Activated CD8-positive, alpha-beta memory T cell treated with anti-CD3 and anti-CD28 coated beads, Interleukin-2, amount 10 ng/mL, durations not matched to agents 7 days and 5 days (primary cell): ENCODE data around the gene PDE4D. TPM values are rescaled to one million over a fixed set of nuclear protein-coding genes. Genes with fewer than 3 reads are reported as not detected.
"Not testable (repeated sequence)": the region's sequence is repeated elsewhere in the genome, so short reads cannot be mapped to it uniquely, and the experiment has no call there.

Experiments used
- ATAC-seq: fragments of 150-1000 bp; cut with Tn5 transposase; one replicate; pipeline ENCODE4 v1.10.0; 2021; ENCODE audit warnings: moderate library complexity
- CTCF ChIA-PET: fragments of 350-600 bp; sonication (Branson Sonifier 250); formaldehyde crosslinking; loops from one replicate; lab custom pipeline; 2021; ENCODE audit warnings: antibody characterized with exemption; lab: Charles Lee
- DNase-seq: peaks from one replicate; pipeline ENCODE4 v3.0.0-alpha.2; 2020
- H3K27ac Mint-ChIP-seq: one replicate; pipeline ENCODE4 v1.8.0; 2021; ENCODE audit warnings: mild to moderate bottlenecking, mixed read lengths
- H3K27me3 Mint-ChIP-seq: one replicate; pipeline ENCODE4 v1.8.0; 2021; ENCODE audit warnings: mixed read lengths
- H3K36me3 Mint-ChIP-seq: one replicate; pipeline ENCODE4 v1.8.0; 2021; ENCODE audit warnings: mild to moderate bottlenecking, mixed read lengths
- H3K4me1 Mint-ChIP-seq: one replicate; pipeline ENCODE4 v1.8.0; 2021; ENCODE audit warnings: mixed read lengths
- H3K4me3 Mint-ChIP-seq: one replicate; pipeline ENCODE4 v1.8.0; 2021; ENCODE audit warnings: mild to moderate bottlenecking, moderate library complexity, mixed read lengths
- H3K9me3 Mint-ChIP-seq: one replicate; pipeline ENCODE4 v1.8.0; 2022; ENCODE audit warnings: low read depth, mixed read lengths
- total RNA-seq, 2 experiments: library from RNA; stranded (reverse); gene quantifications; one replicate each; pipeline ENCODE4 v1.2.3, GENCODE V29; 2021

PDE4D gene
- total RNA-seq, 2 experiments from 2014 or later = 59.3 to 66.2 TPM

DNA sequence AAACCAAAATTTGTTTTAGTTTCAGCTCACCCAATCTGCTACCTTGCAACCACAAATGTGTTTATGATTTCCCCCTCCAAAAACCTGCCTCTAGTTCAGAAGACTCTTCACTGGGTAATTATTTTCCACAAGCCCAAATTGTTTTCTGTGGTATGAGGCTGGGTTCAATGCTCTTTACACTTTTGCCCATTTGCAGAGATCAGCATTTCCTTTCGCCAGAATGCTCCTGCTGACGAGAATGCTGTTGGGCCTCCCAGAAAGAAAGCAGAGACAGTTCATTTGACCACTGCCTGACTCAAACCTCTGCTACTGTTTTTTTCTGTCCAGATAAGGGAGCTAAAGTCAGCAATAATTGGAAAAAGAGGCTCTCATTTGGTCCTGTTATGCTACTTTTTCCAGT, 427.3 kb downstream of the PDE4D start:
- Mint-ChIP-seq H3K9me3 (no peaks in the 10 kb centered on the region), H3K36me3 (no peaks in the 10 kb centered on the region), H3K27ac (no peak overlapping the region), H3K4me1 (no peaks in the 10 kb centered on the region), H3K27me3 (no peaks in the 10 kb centered on the region), H3K4me3 (no peak overlapping the region)
- CTCF ChIA-PET = no interaction called here
- ATAC-seq (no peak), DNase-seq (no peak)

DNA sequence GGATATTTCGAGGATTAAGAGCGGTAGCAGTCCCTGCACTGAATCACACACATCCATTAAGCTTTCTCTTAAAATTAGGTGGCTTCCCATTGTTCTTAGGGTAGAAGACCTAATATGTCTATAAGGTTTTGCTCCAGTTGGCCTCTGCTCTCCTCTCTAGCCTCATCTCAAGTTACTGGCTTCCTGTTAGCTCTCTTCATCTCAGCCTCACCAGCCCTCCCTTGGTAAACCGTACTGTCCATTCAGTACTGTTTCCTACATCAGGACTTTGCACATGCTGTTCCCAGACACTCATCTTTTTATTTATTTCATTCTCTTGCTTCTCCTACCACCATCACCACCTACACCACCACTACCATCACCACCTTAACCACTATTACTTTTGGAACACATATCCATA, 428.6 kb downstream of the PDE4D start:
- CTCF ChIA-PET = no interaction called here
- H3K4me3 Mint-ChIP-seq = no peak overlapping the region
- peaks cover 4% of the 10 kb centered on the region for H3K27me3 Mint-ChIP-seq
- H3K36me3 Mint-ChIP-seq = no peaks in the 10 kb centered on the region
- ATAC-seq (no peak), DNase-seq (no peak)
- no peaks in the 10 kb centered on the region for H3K9me3 Mint-ChIP-seq
- no peak overlapping the region for H3K27ac Mint-ChIP-seq
- H3K4me1 Mint-ChIP-seq = no peaks in the 10 kb centered on the region

DNA sequence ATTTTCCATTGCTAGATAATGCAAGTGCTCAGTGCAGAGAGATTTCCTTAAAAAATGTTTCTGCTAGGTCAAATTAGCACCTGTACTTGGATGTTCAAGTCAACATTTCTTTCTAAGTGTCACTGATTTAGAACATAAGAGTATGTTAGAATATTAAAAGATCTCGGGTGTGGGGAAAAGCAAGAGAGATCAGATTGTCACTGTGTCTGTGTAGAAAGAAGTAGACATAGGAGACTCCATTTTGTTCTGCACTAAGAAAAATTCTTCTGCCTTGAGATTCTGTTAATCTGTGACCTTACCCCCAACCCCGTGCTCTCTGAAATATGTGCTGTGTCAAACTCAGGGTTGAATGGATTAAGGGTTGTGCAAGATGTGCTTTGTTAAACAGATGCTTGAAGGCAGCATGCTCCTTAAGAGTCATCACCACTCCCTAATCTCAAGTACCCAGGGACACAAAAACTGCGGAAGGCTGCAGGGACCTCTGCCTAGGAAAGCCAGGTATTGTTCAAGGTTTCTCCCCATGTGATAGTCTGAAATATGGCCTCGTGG, 429.8 kb downstream of the PDE4D start:
- H3K9me3 Mint-ChIP-seq, H3K36me3 Mint-ChIP-seq, H3K27me3 Mint-ChIP-seq, CTCF ChIA-PET, H3K27ac Mint-ChIP-seq, H3K4me1 Mint-ChIP-seq, DNase-seq, ATAC-seq, H3K4me3 Mint-ChIP-seq: not testable (repeated sequence)

DNA sequence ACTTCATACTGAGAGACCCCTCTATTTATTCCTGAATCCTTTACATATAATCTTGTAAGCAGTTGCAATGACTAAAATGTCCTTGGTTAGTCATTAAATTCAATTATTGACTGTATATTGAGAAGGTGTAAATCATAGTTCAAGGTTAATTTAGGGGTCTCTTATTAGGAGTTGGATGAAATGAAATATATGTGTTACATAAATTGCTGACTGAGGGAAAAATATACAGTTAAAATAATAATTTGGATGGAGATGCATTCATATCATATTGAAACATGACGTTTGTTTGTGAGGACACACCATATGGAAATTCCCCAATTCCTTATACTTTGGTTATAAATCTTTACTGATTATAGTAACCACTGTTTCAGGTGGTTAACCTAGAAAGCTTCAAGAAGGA, 430.6 kb downstream of the PDE4D start:
- Mint-ChIP-seq H3K27ac (no peak overlapping the region), H3K4me1 (no peaks in the 10 kb centered on the region), H3K36me3 (no peaks in the 10 kb centered on the region), H3K27me3 (peaks cover 4% of the 10 kb centered on the region), H3K4me3 (no peak overlapping the region), H3K9me3 (no peaks in the 10 kb centered on the region)
- ATAC-seq (no peak), DNase-seq (no peak)
- CTCF ChIA-PET = no interaction called here

DNA sequence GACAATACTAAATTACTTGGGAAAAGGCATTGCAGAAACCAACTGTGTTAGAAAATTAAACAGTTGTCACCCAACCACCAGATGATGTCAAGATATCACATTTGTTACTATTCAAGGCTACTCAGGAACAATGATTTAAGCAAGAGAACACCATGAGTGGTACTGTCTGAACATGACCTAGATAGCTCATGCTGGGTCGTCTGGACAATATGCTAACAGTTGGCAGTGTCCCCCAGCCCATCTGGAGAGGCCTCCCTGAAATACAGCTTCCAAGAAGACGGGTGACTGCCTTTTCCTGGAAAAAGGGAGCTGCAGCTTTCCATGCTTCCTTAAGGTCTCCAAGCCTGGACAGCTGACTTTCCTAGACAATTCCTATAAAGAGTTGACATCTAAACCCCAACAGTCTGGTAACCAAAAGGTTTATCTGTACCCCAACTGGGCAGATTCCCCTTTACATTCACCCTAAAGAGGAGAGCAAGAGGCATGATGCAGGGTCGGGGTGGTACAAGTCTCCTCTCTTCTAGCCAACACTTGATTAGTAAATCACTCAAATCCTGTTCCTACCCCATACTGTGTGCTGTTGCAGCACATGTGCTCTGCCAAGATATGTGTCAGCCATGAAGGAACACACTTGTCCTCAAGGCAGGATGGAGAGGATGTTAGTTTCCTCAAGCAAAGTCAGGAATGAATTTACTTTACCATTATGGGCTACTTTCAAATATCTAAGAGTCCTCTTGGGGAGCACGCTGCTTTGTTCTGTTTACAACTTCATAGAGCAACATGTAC, 433.0 kb downstream of the PDE4D start:
- no peaks in the 10 kb centered on the region for H3K4me1 Mint-ChIP-seq
- no peaks in the 10 kb centered on the region for H3K9me3 Mint-ChIP-seq
- ATAC-seq (no peak), DNase-seq (no peak)
- CTCF ChIA-PET = no interaction called here
- H3K4me3 Mint-ChIP-seq = no peak overlapping the region
- H3K27me3 Mint-ChIP-seq = peaks cover 4% of the 10 kb centered on the region
- H3K27ac Mint-ChIP-seq = no peak overlapping the region
- no peaks in the 10 kb centered on the region for H3K36me3 Mint-ChIP-seq

DNA sequence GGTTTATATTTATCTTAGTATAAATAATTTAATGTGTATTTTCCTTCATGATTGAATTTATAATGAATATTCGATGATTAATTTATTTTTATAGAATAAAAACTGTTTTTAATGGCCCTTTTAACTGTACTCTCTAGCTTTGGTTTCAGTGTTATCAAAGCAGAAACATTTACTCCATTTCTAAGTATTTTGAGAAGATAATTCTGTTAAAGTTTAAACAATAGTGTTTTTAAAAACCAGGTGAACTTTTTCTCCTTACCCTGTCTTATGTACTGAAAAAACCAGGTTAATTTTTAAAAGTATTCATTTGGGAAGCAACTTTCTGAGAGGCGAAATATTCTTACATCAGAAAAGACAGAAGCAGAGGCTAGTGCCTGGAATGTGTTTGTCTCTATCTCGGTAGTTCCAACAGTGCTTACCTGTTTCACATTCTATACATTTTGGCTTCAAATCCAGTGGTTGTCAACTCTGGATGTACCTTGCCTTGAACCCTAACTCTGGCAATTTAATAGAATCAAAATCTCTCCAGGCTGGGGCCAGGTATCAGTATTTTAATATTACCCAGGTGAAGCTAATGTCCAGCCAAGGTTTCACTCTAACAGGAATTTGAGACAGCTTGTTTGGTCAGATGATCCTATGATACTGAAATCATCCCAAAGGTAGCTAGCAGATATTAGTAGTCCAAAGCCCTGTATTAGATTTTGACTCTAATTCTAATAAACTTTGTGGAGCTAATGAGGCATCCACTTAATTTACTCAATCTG, 434.4 kb downstream of the PDE4D start:
- CTCF ChIA-PET = no interaction called here
- Mint-ChIP-seq H3K27ac (no peak overlapping the region), H3K36me3 (no peaks in the 10 kb centered on the region), H3K27me3 (peaks cover 4% of the 10 kb centered on the region), H3K9me3 (peaks cover 3% of the 10 kb centered on the region), H3K4me3 (no peak overlapping the region), H3K4me1 (no peaks in the 10 kb centered on the region)
- no peak for DNase-seq
- ATAC-seq = no peak

DNA sequence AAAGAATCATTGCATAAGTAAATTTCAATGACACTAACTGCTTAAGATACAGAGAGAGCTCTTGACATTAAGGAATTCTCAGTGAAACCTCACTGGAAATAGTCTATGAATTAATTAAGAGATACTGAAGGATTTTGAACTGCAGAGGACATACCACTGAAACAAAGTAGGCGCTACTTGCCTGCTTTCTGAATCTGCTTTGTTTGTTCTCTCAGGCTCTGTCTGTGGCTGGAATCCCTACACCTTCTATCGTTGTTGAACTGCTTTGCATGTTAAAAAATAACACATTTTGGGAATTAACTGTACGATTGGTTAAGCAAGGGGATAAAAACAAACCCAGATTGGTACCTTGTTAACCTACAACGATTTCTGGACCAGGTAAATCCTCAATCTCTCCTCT, 435.2 kb downstream of the PDE4D start:
- CTCF ChIA-PET = no interaction called here
- no peak for ATAC-seq

DNA sequence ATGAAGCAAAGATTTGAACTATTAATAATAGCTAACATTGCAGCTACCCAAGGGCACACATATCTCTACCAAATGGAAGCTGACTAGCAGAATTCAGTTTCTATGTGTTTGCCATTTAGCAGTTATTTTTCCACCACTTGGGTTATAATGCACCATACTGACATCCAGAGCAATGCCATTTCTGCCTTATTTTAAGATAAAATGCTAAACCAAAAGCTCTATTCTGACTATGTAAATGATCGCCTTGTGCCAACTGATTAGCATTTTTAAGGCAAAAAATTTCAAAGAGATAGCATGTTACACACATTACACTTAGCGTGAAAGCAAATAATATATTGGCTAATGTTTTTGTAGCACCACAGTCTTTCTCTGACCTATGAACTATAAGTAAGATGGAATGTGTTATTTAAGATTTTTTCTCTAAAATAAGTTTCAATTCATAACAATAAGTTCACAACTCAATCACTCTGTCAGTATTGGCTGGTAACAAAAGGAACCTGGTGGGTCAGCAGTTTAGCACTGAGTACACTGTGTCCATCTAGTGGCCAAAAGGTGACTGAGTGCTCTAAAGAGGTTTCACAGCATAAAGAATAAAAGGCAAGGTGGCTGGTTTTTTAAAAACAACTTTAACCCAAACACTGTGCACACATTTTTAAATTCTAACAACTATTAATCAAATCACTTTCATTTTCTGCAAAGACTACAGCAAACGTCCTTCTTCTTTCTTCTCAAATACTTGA, 443.5 kb downstream of the PDE4D start:
- H3K4me1 Mint-ChIP-seq = no peaks in the 10 kb centered on the region
- no peaks in the 10 kb centered on the region for H3K27me3 Mint-ChIP-seq
- no peaks in the 10 kb centered on the region for H3K36me3 Mint-ChIP-seq
- DNase-seq = no peak
- H3K9me3 Mint-ChIP-seq = peaks cover 3% of the 10 kb centered on the region
- CTCF ChIA-PET = no interaction called here
- no peak for ATAC-seq
- H3K27ac Mint-ChIP-seq = no peak overlapping the region
- no peak overlapping the region for H3K4me3 Mint-ChIP-seq

More for the DNA sequence above, 435.2 kb downstream of the PDE4D start:
- H3K9me3 Mint-ChIP-seq = peaks cover 3% of the 10 kb centered on the region
- H3K36me3 Mint-ChIP-seq = no peaks in the 10 kb centered on the region
- H3K27me3 Mint-ChIP-seq = peaks cover 4% of the 10 kb centered on the region
- no peak for DNase-seq
- H3K27ac Mint-ChIP-seq = no peak overlapping the region
- H3K4me3 Mint-ChIP-seq = no peak overlapping the region
- H3K4me1 Mint-ChIP-seq = no peaks in the 10 kb centered on the region

DNA sequence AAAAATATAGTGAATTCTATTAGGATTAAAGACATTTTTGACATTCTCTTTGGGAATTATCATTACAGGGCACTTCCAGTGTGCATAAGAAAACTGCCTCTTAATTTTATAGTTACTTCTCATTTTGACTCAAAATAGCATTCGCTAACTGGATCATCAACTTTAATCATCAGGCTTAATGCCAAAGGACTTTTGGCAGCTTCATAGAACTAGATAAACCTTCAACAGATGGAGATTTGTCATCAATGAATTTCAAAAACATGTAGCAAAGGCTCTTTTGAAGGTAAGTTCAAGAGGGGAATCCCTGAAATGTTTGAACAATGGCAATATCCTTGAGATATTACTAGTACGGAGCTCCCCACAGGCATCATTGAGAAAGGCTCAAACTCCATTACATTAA, 447.2 kb downstream of the PDE4D start:
- CTCF ChIA-PET = no interaction called here

DNA sequence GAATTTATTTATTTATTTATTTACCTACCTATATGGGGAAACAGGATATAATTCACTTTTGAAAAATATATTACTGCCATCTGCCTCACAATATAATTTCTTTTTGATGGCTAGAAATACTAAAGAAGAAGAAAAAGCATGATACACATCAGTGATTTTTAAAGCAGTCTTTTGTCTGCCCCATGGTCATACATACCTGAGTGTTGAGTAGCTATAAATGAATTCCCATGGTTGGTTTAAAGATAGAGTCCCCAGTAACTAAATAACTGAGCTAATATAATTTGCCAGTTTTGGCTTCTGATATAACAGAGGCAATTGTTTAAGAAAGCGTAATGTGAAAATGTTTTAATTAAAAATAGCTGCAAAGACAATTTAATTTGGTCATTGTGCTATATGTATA, 447.8 kb downstream of the PDE4D start:
- Mint-ChIP-seq H3K4me1 (no peaks in the 10 kb centered on the region), H3K27me3 (no peaks in the 10 kb centered on the region), H3K9me3 (no peaks in the 10 kb centered on the region), H3K27ac (no peak overlapping the region), H3K36me3 (no peaks in the 10 kb centered on the region), H3K4me3 (no peak overlapping the region)
- ATAC-seq = no peak
- DNase-seq = no peak
- CTCF ChIA-PET = no interaction called here

More for the DNA sequence above, 447.2 kb downstream of the PDE4D start:
- Mint-ChIP-seq H3K4me1 (no peaks in the 10 kb centered on the region), H3K27ac (no peak overlapping the region), H3K27me3 (no peaks in the 10 kb centered on the region), H3K9me3 (no peaks in the 10 kb centered on the region), H3K36me3 (no peaks in the 10 kb centered on the region), H3K4me3 (no peak overlapping the region)
- ATAC-seq (no peak), DNase-seq (no peak)

DNA sequence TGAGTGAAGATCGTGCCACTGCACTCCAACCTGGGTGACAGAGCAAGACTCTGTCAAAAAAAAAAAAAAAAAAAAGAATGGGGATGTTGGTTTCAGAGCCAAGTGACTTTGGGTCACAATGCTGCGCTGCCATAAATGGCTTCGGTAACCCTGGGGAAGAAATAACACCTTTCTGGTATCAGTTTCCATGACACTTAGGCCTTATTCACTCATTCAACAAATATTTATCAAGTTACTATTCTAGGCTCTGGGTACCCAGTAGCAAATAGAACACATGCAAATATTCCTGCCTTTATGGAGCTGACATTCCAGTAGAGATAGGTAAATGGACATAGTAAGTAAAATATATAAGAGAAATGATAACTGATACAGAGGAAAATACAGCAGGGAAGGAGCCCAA, 454.2 kb downstream of the PDE4D start:
- ATAC-seq (no peak), DNase-seq (no peak)
- Mint-ChIP-seq H3K27me3 (no peaks in the 10 kb centered on the region), H3K36me3 (no peaks in the 10 kb centered on the region), H3K4me1 (no peaks in the 10 kb centered on the region), H3K9me3 (no peaks in the 10 kb centered on the region), H3K27ac (no peak overlapping the region), H3K4me3 (no peak overlapping the region)
- CTCF ChIA-PET = no interaction called here

DNA sequence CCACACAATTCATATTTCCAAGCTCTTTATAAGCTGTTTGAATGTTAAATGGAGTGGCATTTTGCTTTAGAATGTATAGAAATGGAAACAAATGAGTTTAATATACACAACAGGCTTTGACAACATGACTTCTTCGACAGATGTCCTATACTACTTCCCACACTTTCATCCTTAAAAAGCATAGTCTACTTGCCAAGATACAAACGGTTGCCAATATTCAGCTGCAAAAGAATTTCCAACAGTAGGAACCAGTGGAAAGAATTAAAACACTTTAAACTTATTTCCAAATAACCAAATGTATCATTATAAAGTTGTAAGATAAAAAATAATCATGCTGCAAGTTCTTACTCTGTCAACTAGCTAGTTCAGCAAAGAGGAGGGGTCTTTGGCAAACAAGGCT, 456.4 kb downstream of the PDE4D start:
- Mint-ChIP-seq H3K4me3 (no peak overlapping the region), H3K9me3 (no peaks in the 10 kb centered on the region), H3K27ac (no peak overlapping the region), H3K36me3 (no peaks in the 10 kb centered on the region), H3K4me1 (no peaks in the 10 kb centered on the region), H3K27me3 (no peaks in the 10 kb centered on the region)
- ATAC-seq (no peak), DNase-seq (no peak)
- CTCF ChIA-PET = interaction anchor here (0.7 kb wide), 1 partner anchor 150 kb away, joined by 3 read pairs; no protein-coding TSS in a partner anchor

DNA sequence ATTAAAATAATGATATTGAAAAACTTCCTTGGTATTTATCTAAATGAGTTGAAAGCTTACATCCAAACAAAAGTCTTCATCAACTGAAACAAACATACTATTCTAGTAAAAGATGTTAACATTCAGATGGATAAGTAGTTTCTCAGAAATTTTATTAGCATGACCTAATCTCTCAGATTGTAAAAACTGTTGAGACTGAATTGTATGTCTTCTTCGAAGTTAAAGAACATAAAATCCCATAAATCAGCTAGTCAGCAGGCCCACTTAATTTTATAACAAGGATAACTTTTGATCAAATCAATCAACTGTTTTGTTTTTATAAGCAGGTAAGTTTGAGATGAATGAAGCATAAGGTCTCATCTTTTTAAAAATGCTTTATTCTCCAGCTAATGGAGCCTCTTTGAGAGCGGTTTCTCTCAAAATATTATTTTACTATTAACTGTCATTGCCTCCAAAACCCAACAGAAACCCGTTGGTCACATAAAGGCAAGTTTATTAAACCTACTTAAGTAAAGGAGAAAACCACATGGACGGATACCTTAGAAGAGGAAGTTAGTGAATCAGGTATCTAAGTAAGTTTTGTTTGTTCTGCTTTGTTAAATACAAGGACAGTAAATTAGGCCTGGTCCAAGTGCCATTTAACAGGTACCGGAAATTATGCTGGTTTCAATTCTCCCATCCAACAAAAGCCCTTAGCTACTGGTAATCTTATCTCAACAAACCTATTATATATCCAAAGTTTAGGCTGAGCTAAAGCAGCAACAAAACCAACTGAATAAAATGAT, 457.0 kb downstream of the PDE4D start:
- no peak for DNase-seq
- no peak overlapping the region for H3K4me3 Mint-ChIP-seq
- no peaks in the 10 kb centered on the region for H3K36me3 Mint-ChIP-seq
- H3K9me3 Mint-ChIP-seq = no peaks in the 10 kb centered on the region
- CTCF ChIA-PET = interaction anchor here (0.7 kb wide), 1 partner anchor 151 kb away, joined by 3 read pairs; no protein-coding TSS in a partner anchor
- H3K4me1 Mint-ChIP-seq = no peaks in the 10 kb centered on the region
- no peak for ATAC-seq
- H3K27ac Mint-ChIP-seq = no peak overlapping the region
- H3K27me3 Mint-ChIP-seq = no peaks in the 10 kb centered on the region
